HG02852 (cell line): ENCODE measurements around the gene BMF.
A peak's percentile ranks its signal among the peaks of the same experiment; 100 is the strongest.
"Not testable (repeated sequence)": the region's sequence is repeated elsewhere in the genome, so short reads cannot be mapped to it uniquely, and the experiment has no call there.

Source experiments
- ATAC-seq: cut with Tn5 transposase; IDR thresholded peaks from one replicate; pipeline ENCODE4 v1.9.1; 2021; ENCODE audit warnings: mild to moderate bottlenecking, moderate library complexity; ENCODE audit not compliant: unreplicated experiment

The BMF gene, protein sequence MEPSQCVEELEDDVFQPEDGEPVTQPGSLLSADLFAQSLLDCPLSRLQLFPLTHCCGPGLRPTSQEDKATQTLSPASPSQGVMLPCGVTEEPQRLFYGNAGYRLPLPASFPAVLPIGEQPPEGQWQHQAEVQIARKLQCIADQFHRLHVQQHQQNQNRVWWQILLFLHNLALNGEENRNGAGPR

DNA sequence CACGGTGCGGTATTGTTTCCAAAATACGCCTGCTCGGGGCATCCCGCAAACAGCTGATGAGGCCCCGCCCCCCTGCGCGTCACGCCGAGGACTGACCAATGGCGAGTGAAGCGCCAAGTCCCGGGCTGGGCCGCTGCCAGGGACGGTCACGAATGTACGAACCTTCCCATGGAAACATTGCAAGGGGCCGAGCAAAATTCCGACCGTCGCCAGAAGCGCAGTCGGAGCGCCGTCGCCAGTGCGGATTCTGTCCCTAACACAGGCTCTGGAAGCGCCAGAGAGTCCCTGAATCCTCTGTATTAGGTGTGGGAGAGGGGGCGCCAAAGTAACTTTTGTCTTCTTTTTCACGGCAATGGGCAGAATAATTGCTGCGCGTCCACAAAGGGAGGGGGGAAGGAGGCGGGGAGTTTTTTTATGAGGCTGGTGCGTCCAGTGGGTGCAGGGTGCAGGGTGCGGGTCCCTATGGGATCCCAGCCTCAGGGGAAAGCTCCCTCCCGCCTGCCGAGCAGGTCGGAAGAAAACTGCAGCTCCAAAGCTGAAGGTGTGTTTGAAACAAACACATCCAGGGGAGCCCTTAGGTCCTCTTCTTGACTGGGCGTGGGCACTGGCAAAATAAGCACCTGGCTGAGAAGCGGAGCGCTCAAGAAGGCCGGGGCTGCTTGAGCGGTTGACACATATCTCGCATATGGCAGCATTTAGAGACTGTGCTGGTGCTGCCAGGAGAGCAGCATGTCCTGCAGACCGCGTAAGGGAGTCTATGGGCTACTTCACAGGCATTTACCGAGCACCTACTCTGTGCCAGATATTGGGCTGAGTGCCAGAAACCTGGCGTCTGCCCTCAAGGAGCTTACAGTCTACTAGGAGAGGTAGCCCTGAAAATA lies at the start of gene BMF:
Gene BMF (minus strand): TSS at position 25 of the 881 bp plus-strand sequence. CDS start 2,793 bp downstream, outside the sequence.
- peak; percentile 64 for ATAC-seq

DNA sequence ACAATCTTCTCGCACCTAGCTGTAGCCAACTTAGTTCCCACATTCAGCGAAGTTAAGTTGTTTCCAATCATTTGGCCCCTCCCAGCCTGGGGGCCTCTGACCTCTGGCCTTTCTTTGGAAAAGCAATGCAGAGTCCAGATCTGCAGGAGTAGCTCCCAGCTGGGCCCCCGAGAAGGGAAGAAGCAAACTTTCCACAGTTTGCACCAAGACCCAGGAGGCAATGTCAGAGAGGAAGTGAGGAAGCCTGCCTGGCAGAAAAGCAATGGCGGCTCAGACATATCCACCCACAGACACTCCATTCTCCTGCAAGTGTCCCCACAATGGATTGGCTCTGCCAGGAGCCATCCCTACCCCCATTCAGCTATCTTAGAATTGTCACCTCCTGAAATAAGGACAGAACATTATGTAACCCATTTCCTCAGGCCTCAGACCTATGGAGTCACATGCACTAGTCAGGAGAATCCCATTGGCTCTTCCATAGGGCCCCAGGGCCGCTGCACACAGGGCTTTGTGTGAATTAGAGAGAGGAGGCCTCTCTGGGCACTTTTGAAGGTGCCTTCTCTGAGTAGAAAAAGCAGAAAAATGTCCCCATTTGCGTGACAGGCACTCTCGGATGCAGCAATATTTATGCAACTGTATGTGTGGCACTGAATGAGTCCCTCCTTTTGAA lies 49.2 kb upstream of the BMF start:
- no peak for ATAC-seq

DNA sequence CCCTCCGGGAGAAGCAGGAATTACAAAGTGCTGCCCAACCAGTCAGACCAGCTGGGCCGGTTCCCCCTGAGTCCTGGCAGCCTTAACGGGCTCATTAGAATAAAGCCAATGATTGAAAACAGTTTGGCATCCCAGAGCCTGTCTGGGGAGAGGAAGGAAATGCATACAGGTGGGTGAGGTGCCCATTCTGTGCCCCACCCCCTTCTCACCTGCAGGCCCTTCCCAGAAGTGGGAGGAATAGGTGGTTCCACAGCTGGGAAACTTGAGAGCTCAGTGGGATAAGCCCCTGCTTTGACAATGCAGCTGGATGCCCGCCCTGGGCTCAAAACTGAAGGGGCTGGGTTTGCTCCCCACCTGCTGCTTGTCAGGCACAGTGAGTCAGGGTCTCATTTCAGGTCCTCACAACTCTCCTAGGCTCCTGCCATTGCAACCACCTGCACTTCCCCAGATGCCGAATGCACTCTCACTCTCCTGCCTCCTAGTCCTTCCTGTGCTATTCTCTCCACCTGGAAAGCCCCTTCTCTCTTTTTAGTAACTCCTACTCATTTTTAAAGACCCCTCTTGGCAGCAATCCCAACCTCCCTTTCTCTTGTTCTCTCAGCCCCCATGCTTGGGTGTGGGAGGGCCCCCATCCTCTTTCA lies 46.7 kb upstream of the BMF start:
- ATAC-seq, result no peak

- ATAC-seq, result not testable (repeated sequence)
Observed at GRCh38 chr15:40154821-40155220, 46.1 kb upstream of the BMF start.

DNA sequence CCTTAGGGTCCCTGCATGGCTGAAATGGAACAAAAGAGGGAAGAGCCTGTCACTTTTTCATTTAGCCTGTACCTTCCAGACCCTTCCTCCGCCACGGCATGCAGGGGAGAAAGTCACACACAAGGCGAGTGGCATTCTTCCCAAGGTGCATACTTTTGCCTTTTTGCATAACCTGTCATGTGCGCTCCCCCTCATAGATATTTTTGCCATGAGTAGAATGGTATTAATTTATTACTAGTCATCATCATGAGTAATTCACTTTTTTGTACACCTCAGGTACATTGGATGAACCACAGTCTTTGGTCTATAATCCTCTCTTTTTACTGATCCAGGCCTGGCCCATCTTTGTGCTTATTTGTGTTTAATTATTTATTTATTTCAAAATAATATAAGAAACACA lies 43.3 kb upstream of the BMF start:
- ATAC-seq, result no peak

DNA sequence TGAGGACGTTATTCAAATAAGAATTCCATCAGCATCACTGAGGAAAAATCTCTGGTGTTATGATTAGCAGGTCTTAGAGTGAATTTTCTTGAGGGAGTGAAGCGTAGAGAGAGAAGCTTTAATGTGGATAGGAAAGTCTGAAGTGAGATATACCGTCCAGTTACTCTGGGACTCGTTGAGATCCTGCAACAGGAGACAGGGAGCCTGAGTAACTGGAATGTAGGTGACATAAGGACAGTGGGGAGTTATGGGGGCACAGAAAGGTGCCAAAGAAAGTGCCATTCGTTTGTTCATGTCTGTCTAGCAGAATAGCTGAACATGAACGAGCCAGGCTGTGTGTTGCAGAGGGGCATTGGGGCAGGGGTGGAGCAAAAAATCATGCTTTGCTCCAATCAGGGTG lies 42.8 kb upstream of the BMF start:
- no peak for ATAC-seq

DNA sequence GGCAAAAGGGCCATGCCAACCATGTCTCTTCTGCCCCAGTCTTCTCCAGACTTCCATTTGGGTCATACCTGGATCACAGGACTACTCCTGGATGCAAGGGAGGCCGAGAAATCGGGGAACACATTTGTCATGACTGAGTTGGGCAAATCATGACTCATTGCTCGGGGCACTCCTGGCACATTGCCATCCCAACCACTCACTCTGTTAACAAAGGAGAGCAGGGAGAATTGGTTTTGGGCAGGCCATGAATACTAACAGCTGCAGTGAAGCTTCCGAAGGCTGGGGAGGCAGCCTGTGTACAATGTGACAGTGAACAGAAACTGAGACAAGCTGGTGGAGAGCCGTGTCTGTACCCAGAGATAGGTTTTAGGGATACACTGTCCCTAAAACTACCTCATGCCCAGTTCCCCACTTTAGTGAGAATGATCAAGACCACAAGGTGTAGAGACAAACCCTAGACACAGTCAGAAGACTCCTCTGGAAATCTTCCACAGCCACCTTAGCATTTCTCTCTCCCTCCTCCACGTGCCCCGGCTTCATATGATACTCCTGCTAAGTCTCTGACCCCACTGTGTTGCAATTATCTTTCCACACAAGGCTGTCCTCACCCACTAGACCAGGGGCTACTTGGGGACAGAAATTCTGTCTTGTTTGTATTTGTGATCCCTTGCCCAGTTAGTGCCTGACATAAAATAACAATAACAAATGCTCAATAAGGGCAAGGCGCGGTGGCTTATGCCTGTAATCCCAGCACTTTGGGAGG lies 41.7 kb upstream of the BMF start:
- ATAC-seq, result no peak

GRCh38 chr15:40149339-40149738 lies 40.7 kb upstream of the BMF start:
- ATAC-seq, result no peak

DNA sequence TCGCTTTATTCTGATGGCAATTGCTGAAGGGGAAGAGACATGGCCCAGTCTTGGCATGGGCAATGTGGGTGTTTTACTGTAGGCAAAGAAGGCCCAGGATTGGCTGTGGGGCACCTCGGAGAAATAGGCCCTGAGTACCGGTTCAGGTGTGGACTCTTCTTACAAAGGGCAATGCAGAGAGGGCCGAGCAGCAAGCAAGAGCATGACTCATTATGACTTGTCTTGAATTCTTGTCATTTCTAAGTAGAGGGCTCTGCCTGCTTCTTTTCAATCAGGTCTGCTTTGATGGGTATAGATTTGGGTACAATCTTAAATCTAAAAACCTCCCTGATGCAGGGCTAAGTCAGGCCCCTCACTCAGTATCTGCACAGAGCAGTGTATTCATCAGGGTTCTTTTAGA lies 37.4 kb upstream of the BMF start:
- ATAC-seq, result no peak

DNA sequence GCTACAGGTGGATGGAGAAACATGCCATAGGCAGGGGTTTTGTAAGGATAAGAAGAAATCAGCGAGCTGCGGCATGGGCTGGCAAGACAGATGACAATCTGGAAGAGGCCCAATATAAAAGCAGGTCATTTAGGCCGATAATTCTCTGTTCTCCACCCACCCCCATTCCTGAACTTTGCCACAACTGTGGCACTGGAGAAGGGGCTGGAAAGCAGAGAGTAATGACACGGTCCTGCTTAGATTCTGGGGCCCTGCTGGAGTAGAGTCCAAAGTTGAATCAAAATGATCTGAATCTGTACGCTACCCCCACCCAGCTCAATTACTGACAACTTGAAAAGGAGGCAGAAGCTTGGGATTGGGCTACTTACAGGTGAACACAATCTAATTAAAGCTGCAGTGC lies 33.7 kb upstream of the BMF start:
- ATAC-seq, result no peak

DNA sequence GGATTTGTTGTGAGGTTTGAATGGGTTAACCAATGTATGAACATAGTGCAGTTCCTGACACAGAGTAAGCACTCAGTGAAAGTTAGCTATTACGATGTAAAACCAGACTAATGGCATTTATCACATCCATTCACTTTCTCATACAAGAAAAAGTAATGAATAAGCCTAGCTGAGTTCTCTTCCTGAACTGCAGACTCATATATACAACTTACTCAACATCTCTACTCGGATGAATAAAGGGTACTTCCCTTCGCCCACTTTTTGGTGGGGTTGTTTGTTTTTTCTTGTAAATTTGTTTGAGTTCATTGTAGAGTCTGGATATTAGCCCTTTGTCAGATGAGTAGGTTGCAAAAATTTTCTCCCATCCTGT lies 29.5 kb upstream of the BMF start:
- ATAC-seq, result not testable (repeated sequence)

- ATAC-seq, result no peak
Observed at GRCh38 chr15:40137303-40138200, 28.9 kb upstream of the BMF start.

DNA sequence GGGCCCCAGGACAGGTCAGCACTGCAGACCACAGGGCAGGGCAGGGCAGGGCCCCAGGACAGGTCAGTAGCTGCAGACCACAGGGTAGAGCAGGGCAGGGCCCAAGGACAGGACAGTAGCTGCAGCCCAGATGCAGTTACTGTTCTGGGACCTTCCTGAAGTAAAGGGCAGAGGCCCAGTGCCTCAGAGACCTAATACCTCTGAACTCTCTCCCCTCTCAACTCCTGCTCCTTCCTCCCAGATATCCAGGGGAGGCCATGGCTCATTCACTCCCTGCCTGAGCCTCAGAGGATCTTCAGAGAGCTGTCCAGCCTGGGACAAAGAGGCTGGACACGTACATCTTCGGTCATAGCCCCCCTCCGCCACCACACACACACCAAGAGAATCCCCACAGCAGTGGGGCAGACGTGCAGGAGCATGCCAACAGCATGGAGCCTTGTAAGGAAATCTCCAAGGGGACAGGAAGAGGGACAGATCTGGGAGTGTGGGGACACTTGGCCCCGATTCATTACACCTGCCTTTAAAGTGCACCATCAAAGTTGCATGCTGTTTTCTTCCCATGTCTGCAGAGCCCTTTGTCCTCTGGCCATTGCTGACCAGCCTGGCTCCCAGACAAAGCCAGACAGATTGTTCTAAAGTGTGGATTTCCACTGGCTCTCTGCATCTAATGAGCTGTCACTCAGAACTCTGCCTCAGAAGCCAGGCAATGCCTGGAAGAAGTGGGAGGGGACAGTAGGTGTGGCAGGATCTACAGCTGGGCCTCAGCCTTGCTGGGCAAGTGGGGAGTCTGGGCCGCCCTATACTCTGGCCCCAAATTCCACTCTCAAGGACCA lies 28.0 kb upstream of the BMF start:
- no peak for ATAC-seq

GRCh38 chr15:40135846-40136450 lies 27.3 kb upstream of the BMF start:
- not testable (repeated sequence) for ATAC-seq

DNA sequence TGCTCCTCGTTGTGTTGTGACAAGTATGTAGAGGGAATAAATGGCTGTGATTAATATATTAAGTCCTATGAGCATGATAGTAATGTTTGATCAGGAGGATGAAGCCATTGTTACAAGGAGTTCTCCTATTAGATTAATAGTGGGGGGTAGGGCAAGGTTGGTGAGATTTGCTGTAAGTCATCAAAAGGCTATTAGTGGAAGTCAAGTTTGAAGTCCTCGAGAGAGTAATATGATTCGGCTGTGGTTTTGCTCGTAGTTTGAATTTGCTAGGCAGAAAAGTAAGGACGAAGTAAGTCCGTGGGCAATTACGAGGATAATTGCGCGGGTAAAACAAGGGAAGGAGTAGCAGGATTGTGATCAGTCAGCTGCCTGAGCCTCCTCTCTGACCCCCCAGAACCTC lies 26.2 kb upstream of the BMF start:
- ATAC-seq, result no peak

- ATAC-seq, result no peak
Observed at GRCh38 chr15:40133544-40133943, 24.9 kb upstream of the BMF start.

DNA sequence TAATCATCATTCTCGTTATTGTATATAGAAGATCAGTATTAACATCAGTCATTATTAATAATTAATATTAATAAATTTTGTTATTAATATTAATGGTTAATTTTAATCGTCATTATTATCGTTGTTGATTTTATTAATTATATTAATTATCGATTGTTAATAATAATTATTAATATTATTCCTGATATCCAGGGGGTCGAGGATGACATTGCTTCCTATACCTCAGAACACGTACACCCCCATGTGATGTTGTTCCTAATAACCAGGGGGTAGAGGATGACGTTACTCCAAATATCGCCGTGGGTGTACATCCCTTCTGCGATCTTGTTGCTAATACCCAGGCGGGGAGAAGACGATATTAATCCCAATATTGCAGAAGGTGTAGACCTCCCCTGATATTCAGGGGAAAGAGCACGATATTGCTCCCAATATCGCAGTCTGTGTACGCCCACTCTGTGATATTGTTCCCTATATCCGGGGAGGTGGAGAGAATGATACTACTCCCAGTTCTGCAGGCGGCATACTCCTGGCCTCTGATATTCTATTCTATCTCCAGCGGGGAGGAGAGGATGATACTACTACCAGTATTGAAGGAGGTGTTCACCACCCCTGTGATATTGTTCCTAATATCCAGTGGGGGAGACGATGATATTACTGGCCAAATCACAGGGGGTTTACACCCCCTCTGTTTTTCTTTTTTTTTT lies 22.3 kb upstream of the BMF start:
- no peak for ATAC-seq

DNA sequence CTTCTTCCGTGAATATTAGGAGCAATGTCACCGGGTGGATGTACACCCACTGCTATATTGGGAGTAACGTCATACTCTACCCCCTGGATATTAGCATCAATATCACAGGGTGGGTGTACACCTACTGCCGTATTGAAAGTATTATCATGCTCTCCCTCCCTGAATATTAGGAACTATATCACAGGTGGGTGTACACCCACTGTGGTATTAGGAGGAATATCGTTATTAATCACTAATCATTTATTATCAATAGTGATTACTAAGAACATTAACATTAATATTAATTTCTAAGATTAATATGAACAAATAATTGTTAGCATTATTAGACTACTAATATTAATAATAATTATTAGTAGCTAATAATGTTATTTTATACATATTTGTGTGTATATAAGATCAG lies 21.4 kb upstream of the BMF start:
- ATAC-seq, result no peak
